HCT116 (cell line): ENCODE measurements around the gene DKK1.

ENCODE experiments used
- CEBPB ChIP-seq: IDR thresholded peaks from 2 replicates; pipeline ENCODE4 v1.6.1; 2012; ENCODE audit warnings: low read depth
- ELF1 ChIP-seq: IDR thresholded peaks from 2 replicates; pipeline ENCODE4 v1.6.1; 2012; ENCODE audit warnings: low read depth, borderline replicate concordance
- EZH2 ChIP-seq: fragments of 200-600 bp; sonication (generic); IDR thresholded peaks from 2 replicates; pipeline ENCODE4 v1.6.1; 2017; ENCODE audit warnings: antibody characterized with exemption, mixed run types
- EZH2phosphoT487 ChIP-seq: fragments of 200-600 bp; IDR thresholded peaks from 2 replicates; pipeline ENCODE4 v1.6.1; 2018; ENCODE audit warnings: antibody characterized with exemption, borderline replicate concordance
- JUND ChIP-seq: IDR thresholded peaks from 2 replicates; pipeline ENCODE4 v1.6.1; 2012
- POLR2A ChIP-seq: IDR thresholded peaks from 2 replicates; pipeline ENCODE4 v1.7.0; 2011; ENCODE audit warnings: borderline replicate concordance; ENCODE audit not compliant: insufficient read depth, insufficient read length; ENCODE audit errors: extremely low read depth
- POLR2AphosphoS5 ChIP-seq: IDR thresholded peaks from 2 replicates; pipeline ENCODE4 v1.6.1; 2011; ENCODE audit warnings: mild to moderate bottlenecking, low read depth, low read length, moderate library complexity
- RAD21 ChIP-seq: IDR thresholded peaks from 2 replicates; pipeline ENCODE4 v1.6.1; 2012; ENCODE audit warnings: low read depth, mild to moderate bottlenecking
- TCF7L2 ChIP-seq: IDR thresholded peaks from 2 replicates; pipeline ENCODE4 v1.7.0; 2011; ENCODE audit warnings: borderline replicate concordance, inconsistent platforms; ENCODE audit not compliant: insufficient read depth, insufficient read length; ENCODE audit errors: extremely low read depth
- YY1 ChIP-seq: IDR thresholded peaks from 2 replicates; pipeline ENCODE4 v1.6.1; 2011; ENCODE audit warnings: low read length, low read depth, moderate library complexity, mild to moderate bottlenecking; ENCODE audit not compliant: insufficient replicate concordance; ENCODE audit errors: extremely low read depth
- TF ChIP-seq, protein P1 (sequence below), 3 experiments: fragments of 200-600 bp in 1 of 3; sonication (generic) in 1 of 3; IDR thresholded peaks in 2 of 3; conservative IDR thresholded peaks in 1 of 3; 2 replicates each; pipeline ENCODE4 v1.5.1; 2012 to 2017; ENCODE audit warnings: low read depth in 2 of 3, low read length in 2 of 3, antibody characterized with exemption in 1 of 3, borderline replicate concordance in 1 of 3, control low read depth in 1 of 3, mild to moderate bottlenecking in 1 of 3, mixed read lengths in 1 of 3, mixed run types in 1 of 3, moderate library complexity in 1 of 3; ENCODE audit not compliant: insufficient read depth in 1 of 3
- TF ChIP-seq, protein P2 (sequence below): IDR thresholded peaks from 2 replicates; pipeline ENCODE4 v1.6.1; 2012
- TF ChIP-seq, protein P3 (sequence below): IDR thresholded peaks from 2 replicates; pipeline ENCODE4 v1.6.1; 2011; ENCODE audit warnings: mild to moderate bottlenecking, low read length, moderate library complexity; ENCODE audit not compliant: insufficient replicate concordance; ENCODE audit errors: extremely low read depth
- TF ChIP-seq, protein P4 (sequence below): IDR thresholded peaks from 2 replicates; pipeline ENCODE4 v1.6.1; 2012; ENCODE audit warnings: low read depth

DNA sequence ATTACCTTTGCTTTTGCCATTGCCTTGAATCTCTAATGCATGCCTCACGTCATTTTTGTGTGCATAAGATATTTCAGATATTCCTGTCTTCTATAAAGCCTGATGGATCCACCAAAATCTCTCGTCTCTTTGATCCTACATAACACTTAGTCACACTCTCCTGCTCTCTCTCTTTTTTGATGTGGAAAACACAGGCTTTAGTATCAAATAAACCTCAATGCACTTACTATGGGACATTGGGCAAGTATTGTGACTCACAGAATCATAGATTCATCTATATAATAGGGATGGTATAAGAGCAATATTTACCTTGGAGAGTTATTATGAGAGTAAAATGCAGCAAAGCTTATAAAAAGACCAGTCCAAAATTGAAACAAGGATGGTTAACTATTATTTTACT, 39.1 kb downstream of the DKK1 start:
- no peak for TF ChIP-seq ELF1
- no peak for TF ChIP-seq YY1
- TF ChIP-seq, protein P1, sequence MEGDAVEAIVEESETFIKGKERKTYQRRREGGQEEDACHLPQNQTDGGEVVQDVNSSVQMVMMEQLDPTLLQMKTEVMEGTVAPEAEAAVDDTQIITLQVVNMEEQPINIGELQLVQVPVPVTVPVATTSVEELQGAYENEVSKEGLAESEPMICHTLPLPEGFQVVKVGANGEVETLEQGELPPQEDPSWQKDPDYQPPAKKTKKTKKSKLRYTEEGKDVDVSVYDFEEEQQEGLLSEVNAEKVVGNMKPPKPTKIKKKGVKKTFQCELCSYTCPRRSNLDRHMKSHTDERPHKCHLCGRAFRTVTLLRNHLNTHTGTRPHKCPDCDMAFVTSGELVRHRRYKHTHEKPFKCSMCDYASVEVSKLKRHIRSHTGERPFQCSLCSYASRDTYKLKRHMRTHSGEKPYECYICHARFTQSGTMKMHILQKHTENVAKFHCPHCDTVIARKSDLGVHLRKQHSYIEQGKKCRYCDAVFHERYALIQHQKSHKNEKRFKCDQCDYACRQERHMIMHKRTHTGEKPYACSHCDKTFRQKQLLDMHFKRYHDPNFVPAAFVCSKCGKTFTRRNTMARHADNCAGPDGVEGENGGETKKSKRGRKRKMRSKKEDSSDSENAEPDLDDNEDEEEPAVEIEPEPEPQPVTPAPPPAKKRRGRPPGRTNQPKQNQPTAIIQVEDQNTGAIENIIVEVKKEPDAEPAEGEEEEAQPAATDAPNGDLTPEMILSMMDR (IDR thresholded peaks at IDR 0.05 in 2 of 3, conservative IDR thresholded peaks at IDR 0.05 in 1 of 3; ENCODE audit: borderline replicate concordance in 1 of 3, insufficient read depth in 1 of 3, low read depth in 2 of 3, low read length in 2 of 3): no peak
- TF ChIP-seq RAD21: no peak
- TF ChIP-seq EZH2: no peak
- TF ChIP-seq POLR2A: no peak
- TF ChIP-seq, protein P2, sequence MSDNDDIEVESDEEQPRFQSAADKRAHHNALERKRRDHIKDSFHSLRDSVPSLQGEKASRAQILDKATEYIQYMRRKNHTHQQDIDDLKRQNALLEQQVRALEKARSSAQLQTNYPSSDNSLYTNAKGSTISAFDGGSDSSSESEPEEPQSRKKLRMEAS: no peak
- no peak for TF ChIP-seq JUND
- TF ChIP-seq, protein P3, sequence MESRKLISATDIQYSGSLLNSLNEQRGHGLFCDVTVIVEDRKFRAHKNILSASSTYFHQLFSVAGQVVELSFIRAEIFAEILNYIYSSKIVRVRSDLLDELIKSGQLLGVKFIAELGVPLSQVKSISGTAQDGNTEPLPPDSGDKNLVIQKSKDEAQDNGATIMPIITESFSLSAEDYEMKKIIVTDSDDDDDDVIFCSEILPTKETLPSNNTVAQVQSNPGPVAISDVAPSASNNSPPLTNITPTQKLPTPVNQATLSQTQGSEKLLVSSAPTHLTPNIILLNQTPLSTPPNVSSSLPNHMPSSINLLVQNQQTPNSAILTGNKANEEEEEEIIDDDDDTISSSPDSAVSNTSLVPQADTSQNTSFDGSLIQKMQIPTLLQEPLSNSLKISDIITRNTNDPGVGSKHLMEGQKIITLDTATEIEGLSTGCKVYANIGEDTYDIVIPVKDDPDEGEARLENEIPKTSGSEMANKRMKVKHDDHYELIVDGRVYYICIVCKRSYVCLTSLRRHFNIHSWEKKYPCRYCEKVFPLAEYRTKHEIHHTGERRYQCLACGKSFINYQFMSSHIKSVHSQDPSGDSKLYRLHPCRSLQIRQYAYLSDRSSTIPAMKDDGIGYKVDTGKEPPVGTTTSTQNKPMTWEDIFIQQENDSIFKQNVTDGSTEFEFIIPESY: no peak
- TF ChIP-seq, protein P4, sequence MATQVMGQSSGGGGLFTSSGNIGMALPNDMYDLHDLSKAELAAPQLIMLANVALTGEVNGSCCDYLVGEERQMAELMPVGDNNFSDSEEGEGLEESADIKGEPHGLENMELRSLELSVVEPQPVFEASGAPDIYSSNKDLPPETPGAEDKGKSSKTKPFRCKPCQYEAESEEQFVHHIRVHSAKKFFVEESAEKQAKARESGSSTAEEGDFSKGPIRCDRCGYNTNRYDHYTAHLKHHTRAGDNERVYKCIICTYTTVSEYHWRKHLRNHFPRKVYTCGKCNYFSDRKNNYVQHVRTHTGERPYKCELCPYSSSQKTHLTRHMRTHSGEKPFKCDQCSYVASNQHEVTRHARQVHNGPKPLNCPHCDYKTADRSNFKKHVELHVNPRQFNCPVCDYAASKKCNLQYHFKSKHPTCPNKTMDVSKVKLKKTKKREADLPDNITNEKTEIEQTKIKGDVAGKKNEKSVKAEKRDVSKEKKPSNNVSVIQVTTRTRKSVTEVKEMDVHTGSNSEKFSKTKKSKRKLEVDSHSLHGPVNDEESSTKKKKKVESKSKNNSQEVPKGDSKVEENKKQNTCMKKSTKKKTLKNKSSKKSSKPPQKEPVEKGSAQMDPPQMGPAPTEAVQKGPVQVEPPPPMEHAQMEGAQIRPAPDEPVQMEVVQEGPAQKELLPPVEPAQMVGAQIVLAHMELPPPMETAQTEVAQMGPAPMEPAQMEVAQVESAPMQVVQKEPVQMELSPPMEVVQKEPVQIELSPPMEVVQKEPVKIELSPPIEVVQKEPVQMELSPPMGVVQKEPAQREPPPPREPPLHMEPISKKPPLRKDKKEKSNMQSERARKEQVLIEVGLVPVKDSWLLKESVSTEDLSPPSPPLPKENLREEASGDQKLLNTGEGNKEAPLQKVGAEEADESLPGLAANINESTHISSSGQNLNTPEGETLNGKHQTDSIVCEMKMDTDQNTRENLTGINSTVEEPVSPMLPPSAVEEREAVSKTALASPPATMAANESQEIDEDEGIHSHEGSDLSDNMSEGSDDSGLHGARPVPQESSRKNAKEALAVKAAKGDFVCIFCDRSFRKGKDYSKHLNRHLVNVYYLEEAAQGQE: no peak
- peak; percentile 91 for TF ChIP-seq TCF7L2
- TF ChIP-seq CEBPB: no peak
- no peak for TF ChIP-seq POLR2AphosphoS5
- TF ChIP-seq EZH2phosphoT487: no peak
